ENCODE results near the gene MED13L.

The MED13L gene

GRCh38 chr12:116126610-116127009, 150.9 kb downstream of the MED13L start:
- no peak for TF ChIP-seq CTCF (IDR thresholded peaks at IDR 0.05; ENCODE audit: low read depth, low read length)
- H3K27me3 ChIP-seq (ENCODE audit: insufficient read depth, low read depth, severe bottlenecking): no peaks in the 10 kb centered on the region
- H3K4me3 ChIP-seq (ENCODE audit: low read depth, low read length): no peak overlapping the region
- H3K27ac ChIP-seq: no peak overlapping the region
- no peaks in the 10 kb centered on the region for H3K9me3 ChIP-seq (ENCODE audit: severe bottlenecking)
- no peaks in the 10 kb centered on the region for H3K36me3 ChIP-seq
- no peak for DNase-seq

- DNase-seq: no peak
- no peaks in the 10 kb centered on the region for H3K9me3 ChIP-seq (ENCODE audit: severe bottlenecking)
- H3K4me3 ChIP-seq (ENCODE audit: low read depth, low read length): no peak overlapping the region
- H3K27me3 ChIP-seq (ENCODE audit: insufficient read depth, low read depth, severe bottlenecking): no peaks in the 10 kb centered on the region
- no peaks in the 10 kb centered on the region for H3K36me3 ChIP-seq
- TF ChIP-seq CTCF (IDR thresholded peaks at IDR 0.05; ENCODE audit: low read depth, low read length): no peak
- H3K27ac ChIP-seq: no peak overlapping the region
These were observed 151.4 kb downstream of the MED13L start for GRCh38 chr12:116125956-116126566.

- H3K4me3 ChIP-seq (ENCODE audit: low read depth, low read length): no peak overlapping the region
- H3K9me3 ChIP-seq (ENCODE audit: severe bottlenecking): no peaks in the 10 kb centered on the region
- no peaks in the 10 kb centered on the region for H3K27me3 ChIP-seq (ENCODE audit: insufficient read depth, low read depth, severe bottlenecking)
- no peak for DNase-seq
- no peaks in the 10 kb centered on the region for H3K36me3 ChIP-seq
- H3K27ac ChIP-seq: no peak overlapping the region
- no peak for TF ChIP-seq CTCF (IDR thresholded peaks at IDR 0.05; ENCODE audit: low read depth, low read length)
These were observed 152.4 kb downstream of the MED13L start for GRCh38 chr12:116125084-116125483.

GRCh38 chr12:116123451-116124258, 153.8 kb downstream of the MED13L start:
- TF ChIP-seq CTCF (IDR thresholded peaks at IDR 0.05; ENCODE audit: low read depth, low read length): no peak
- Histone ChIP-seq H3K9me3 (ENCODE audit: severe bottlenecking) (no peaks in the 10 kb centered on the region), H3K27me3 (ENCODE audit: insufficient read depth, low read depth, severe bottlenecking) (no peaks in the 10 kb centered on the region), H3K27ac (0 out of 2 replicates have a peak overlapping the region, but pooled peaks have one; percentile 34), H3K36me3 (no peaks in the 10 kb centered on the region), H3K4me3 (ENCODE audit: low read depth, low read length) (peak overlapping the region; percentile 32)
- peak; percentile 56 for DNase-seq

- DNase-seq: no peak
- Histone ChIP-seq H3K27me3 (ENCODE audit: insufficient read depth, low read depth, severe bottlenecking) (no peaks in the 10 kb centered on the region), H3K4me3 (ENCODE audit: low read depth, low read length) (no peak overlapping the region), H3K9me3 (ENCODE audit: severe bottlenecking) (no peaks in the 10 kb centered on the region), H3K27ac (no peak overlapping the region), H3K36me3 (no peaks in the 10 kb centered on the region)
- no peak for TF ChIP-seq CTCF (IDR thresholded peaks at IDR 0.05; ENCODE audit: low read depth, low read length)
These were observed 154.9 kb downstream of the MED13L start for GRCh38 chr12:116122628-116123027.
